ENCODE measurements around the gene SERHL2.
"Not testable (repeated sequence)": the region's sequence is repeated elsewhere in the genome, so short reads cannot be mapped to it uniquely, and the experiment has no call there.

The SERHL2 gene

DNA sequence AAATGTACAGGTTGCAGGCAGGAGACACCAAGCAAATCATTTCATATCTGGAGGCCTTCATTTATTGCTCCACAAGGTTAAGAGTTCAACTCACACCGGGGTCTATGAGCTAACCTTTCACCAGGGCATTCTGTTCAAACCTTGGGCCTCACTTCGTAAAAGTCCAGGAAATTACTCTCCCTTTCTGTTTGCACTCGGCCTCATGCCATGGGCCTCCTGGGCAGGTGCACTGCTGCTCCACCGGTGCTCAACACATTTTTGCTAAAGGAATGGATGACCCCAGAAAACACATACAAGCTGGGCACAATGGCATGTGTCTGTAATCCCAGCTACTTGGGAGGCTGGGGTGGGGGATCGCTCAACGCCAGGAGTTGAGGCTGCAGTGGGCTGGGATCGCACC is 17.6 kb upstream of the SERHL2 start:
- no peak for DNase-seq

DNA sequence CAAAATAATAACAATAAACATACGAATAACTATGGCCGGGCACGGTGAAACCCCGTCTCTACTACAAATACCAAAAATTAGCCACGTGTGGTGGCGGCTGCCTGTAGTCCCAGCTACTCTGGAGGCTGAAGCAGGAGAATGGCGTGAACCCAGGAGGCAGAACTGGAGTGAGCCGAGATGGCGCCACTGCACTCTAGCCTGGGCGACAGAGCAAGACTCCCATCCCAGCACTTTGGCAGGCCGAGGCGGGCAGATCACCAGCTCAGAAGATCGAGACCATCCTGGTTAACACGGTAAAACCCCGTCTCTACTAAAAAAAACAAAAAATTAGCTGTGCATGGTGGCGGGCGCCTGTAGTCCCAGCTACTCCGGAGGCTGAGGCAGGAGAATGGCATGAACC is 17.1 kb upstream of the SERHL2 start:
- not testable (repeated sequence) for DNase-seq

GRCh38 chr22:42537199-42537831 is 16.4 kb upstream of the SERHL2 start:
- DNase-seq = not testable (repeated sequence)

DNA sequence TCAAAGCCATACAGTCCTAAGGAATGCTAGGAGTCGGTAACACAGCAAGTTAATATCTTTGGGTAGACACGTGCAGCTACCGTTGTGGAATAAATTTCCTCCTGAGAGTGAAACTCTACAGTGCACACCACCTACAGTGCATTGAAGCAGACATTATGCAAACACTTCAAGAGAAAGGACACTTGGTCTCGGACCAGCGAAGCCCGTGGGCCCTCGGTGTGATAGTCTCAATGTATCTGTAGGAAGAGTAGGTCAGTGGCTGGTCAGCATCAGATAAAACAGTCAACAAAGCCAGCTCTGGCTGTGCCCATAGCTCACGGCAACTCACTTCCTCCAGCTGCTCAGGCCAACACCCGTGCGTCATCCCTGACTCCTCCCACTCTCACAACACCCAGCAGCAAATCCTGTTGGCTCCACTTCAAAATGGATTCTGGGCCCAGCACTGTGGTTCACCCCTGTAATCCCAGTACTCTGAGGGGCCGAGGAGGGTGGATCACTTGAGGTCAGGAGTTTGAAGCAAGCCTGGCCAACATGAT is 14.5 kb upstream of the SERHL2 start:
- DNase-seq = not testable (repeated sequence)

GRCh38 chr22:42544686-42545085 is 9.1 kb upstream of the SERHL2 start:
- no peak for DNase-seq

DNA sequence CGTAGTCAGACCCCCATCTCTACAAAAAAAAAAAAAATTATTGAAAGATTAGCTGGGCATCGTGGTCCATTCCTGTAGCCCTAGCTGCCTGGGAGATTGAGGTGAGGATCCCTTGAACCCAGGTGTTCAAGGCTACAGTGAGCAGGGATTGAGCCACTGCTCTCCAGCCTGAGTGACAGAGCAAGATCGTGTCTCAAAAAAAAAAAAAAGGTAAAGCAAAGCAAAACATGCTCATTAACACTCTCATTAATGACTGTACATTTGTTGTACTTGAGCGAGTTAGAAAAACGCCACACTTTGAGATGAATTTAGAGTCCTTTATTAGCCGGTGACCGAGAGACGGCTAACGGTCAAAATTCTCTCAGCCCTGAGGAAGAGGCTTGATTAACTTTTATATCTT is 6.2 kb upstream of the SERHL2 start:
- no peak for DNase-seq

- not testable (repeated sequence) for DNase-seq
Measured at GRCh38 chr22:42548126-42548525, 5.6 kb upstream of the SERHL2 start.

- DNase-seq = no peak
Measured at GRCh38 chr22:42548597-42549330, 5.0 kb upstream of the SERHL2 start.

- no peak for DNase-seq
Measured at GRCh38 chr22:42549331-42550060, 4.3 kb upstream of the SERHL2 start.

DNA sequence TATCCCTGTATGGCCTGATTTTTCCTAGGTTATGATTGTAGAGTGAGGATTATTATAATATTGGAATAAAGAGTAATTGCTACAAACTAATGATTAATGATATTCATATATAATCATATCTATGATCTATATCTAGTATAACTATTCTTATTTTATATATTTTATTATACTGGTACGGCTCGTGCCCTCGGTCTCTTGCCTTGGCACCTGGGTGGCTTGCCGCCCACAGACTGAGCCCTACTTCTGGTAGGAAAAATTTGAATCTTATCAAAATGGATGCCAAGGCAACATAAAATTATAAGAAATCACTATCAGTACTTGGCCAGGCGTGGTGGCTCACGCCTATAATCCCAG is 1.5 kb upstream of the SERHL2 start:
- not testable (repeated sequence) for DNase-seq

DNA sequence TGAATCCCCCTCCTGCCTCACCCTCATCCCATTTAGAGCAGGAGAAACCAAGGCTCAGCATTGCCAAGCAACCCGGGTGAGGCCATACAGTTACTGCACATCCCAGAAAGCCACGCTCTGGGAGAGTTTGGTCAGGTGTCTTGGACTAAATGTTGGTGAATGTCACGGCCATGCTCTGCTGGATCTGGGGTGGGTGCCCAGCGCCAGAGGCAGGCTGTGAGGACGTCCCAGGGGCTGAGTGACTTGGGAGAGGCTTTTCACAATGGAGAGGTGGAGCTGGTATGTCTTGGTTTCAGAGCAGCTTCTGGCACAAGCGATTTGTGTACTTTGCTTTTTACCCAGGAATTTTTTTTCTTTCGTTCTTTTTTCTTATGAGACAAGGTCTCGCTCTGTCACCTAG is 6.6 kb downstream of the SERHL2 start:
- DNase-seq = no peak

- no peak for DNase-seq
Measured at GRCh38 chr22:42560781-42561180, 7.0 kb downstream of the SERHL2 start.

- no peak for DNase-seq
Measured at GRCh38 chr22:42561856-42562255, 8.1 kb downstream of the SERHL2 start.

- no peak for DNase-seq
Measured at GRCh38 chr22:42562279-42562678, 8.5 kb downstream of the SERHL2 start.

GRCh38 chr22:42562684-42563083 is 8.9 kb downstream of the SERHL2 start:
- DNase-seq = no peak

GRCh38 chr22:42563943-42564342 is 10.2 kb downstream of the SERHL2 start:
- not testable (repeated sequence) for DNase-seq

DNA sequence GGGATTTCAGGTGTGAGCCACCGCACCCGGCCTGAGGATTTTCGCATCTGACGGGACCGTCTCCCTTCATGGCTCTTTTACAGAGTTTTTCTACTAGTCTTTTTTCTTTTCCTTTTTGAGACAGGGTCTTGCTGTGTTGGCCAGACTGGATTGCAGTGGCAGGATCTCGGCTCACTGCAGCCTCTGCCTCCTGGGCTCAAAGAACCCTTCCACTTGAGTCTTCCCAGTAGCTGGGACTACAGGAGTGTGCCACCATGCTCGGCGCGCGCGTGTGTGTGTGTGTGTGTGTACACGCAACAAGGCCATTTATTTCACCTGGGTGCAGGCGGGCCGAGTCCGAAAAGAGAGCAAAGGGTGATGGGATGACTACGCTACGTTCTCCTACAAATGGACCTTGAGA is 10.9 kb downstream of the SERHL2 start:
- DNase-seq = no peak

GRCh38 chr22:42565956-42566355 is 12.2 kb downstream of the SERHL2 start:
- DNase-seq = no peak

GRCh38 chr22:42567950-42568349 is 14.2 kb downstream of the SERHL2 start:
- not testable (repeated sequence) for DNase-seq

- DNase-seq = not testable (repeated sequence)
Measured at GRCh38 chr22:42570580-42570979, 16.8 kb downstream of the SERHL2 start.

DNA sequence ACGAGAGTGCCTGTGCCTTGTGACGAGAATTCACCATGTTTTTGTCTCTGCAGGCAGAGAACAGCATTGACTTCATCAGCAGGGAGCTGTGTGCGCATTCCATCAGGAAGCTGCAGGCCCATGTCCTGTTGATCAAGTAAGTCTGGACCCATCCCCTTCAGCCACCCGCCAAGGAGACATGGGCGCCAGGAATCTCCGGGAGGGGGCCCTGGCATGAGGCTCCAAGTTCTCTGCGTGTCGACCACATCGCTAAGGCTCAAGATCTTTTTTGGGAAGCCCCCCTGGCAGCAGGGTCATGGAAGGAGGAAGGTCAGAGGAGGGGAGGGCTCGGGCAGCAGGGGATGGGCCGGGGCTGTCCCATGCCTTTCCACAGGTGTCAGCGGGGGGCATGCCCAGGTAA is 17.3 kb downstream of the SERHL2 start:
- DNase-seq = not testable (repeated sequence)

GRCh38 chr22:42574046-42574445 is 20.3 kb downstream of the SERHL2 start:
- DNase-seq = not testable (repeated sequence)

GRCh38 chr22:42574468-42574867 is 20.7 kb downstream of the SERHL2 start:
- not testable (repeated sequence) for DNase-seq

Data from activated effector memory CD4-positive, alpha-beta T cell treated with anti-CD3 and anti-CD28 coated beads, Interleukin-2, amount 50 U/mL, for 16 hours (primary cell).